Kidney epithelial cell (primary cell): ENCODE measurements around the gene CAPS. TPM values are rescaled to one million over a fixed set of nuclear protein-coding genes. Genes with fewer than 3 reads are reported as not detected.
"Not testable (repeated sequence)": the region's sequence is repeated elsewhere in the genome, so short reads cannot be mapped to it uniquely, and the experiment has no call there.

Experiments
- DNase-seq: peaks from one replicate; pipeline ENCODE4 v3.0.0-alpha.2; 2010; ENCODE audit warnings: low read depth
- H3K27me3 ChIP-seq: 2 replicates; pipeline ENCODE4 v1.6.0; 2011; ENCODE audit warnings: low read length; ENCODE audit not compliant: control insufficient read depth, insufficient read depth
- H3K36me3 ChIP-seq: 2 replicates; pipeline ENCODE4 v1.5.1; 2011; ENCODE audit warnings: low read length; ENCODE audit not compliant: control insufficient read depth, insufficient read depth
- H3K4me3 ChIP-seq: 2 replicates; pipeline ENCODE4 v1.5.1; 2011; ENCODE audit warnings: low read depth, mild to moderate bottlenecking, control low read depth, low read length
- total RNA-seq: library from RNA; depleted of rRNA; stranded (reverse); fragments of >200 nt; gene quantifications from 2 replicates; pipeline ENCODE4 v1.2.3, GENCODE V29; 2015
- TF ChIP-seq, protein P1 (sequence below): IDR thresholded peaks from 2 replicates; pipeline ENCODE4 v1.5.1; 2011; ENCODE audit warnings: mild to moderate bottlenecking, moderate library complexity, low read length, control low read depth, inconsistent platforms; ENCODE audit not compliant: insufficient read depth, poor library complexity, severe bottlenecking

CAPS gene
- total RNA-seq, 1 donor from 2014 or later, result 2.3 TPM

DNA sequence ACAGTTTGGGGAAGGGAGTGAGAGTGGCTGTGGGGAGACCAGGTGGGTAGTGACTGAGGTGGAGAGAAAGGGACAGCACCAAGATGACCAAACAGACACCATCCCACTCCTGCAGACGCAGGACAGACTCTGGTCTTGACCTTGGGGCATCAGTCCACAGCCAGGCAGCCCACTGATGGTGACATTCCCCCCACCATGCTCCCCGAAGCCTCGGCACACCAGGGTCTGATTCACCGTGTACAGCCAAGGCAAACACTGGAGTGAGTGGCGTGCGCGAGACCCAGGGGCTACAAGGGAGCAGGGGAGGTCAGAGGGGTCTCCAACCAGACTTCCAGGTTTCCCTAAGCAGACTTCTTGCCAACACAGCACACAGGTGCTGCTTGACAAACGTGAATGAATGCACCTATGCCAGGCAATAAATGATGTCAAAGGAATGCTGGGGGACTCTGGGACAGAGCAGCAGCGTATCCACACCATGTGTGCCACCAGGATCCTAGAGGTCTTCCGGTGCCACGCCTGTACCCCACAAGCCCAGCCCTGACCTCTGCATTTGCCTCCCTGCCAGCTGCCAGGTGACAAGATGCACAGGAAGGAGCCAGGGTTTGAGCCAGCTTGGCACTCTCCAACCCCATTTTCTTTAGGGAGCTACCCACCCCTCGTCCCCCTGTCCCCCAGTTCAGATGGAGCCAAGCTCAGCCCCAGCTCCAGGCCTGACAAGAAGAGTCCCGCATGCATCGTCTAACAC, 45.4 kb downstream of the CAPS start:
- TF ChIP-seq, protein P1, sequence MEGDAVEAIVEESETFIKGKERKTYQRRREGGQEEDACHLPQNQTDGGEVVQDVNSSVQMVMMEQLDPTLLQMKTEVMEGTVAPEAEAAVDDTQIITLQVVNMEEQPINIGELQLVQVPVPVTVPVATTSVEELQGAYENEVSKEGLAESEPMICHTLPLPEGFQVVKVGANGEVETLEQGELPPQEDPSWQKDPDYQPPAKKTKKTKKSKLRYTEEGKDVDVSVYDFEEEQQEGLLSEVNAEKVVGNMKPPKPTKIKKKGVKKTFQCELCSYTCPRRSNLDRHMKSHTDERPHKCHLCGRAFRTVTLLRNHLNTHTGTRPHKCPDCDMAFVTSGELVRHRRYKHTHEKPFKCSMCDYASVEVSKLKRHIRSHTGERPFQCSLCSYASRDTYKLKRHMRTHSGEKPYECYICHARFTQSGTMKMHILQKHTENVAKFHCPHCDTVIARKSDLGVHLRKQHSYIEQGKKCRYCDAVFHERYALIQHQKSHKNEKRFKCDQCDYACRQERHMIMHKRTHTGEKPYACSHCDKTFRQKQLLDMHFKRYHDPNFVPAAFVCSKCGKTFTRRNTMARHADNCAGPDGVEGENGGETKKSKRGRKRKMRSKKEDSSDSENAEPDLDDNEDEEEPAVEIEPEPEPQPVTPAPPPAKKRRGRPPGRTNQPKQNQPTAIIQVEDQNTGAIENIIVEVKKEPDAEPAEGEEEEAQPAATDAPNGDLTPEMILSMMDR, result no peak

DNA sequence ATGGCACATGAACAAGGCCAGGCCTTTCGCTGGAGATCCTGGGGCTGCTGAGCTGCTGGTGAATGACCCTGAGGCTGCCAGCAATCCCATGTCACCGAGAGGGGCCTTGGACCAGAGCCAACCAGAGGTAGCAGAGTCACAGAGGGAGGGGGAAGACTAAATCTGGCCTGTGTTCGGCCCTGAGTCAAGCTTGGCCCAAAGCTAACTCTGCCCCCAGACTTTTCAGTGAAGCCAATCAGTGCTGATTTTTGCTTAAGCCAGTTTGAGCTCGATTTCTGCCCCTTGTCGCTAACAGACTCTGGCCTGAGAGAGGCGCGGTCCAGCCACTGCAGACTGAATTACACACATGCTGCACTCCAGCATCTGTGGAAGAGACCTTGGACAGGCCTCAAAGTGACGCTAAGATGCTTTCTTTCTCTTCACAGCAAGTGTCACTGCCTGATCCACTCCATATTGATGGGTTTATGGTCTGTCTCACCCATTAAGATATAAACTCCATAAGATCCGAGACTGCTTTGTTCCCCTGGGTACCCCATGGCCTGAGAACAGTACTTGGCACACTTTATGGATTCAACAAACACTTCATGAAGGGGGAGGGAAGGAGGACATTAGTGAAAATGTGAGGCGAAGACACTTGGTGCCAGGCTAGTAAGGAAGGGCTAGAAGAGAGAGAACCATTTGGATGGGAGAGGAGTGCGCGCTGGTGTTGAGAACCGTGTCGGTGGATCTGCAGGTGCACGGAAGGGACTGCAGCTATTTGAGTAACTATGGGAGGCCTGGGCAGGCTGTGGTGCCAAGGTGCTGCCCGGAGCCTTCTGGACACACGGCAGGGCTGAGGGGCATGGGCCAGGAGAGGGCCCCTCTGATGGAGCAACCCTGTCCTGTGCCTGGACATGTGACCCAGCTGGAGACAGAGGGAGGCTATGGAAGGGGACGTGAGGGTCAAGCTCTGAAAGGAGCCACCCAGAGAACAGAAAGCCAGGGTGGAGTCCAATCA, 46.2 kb downstream of the CAPS start:
- H3K27me3 ChIP-seq, result no peaks in the 10 kb centered on the region
- TF ChIP-seq, protein P1, result no peak
- no peak overlapping the region for H3K4me3 ChIP-seq
- no peaks in the 10 kb centered on the region for H3K36me3 ChIP-seq
- no peak for DNase-seq

More for the DNA sequence above, 45.4 kb downstream of the CAPS start:
- H3K27me3 ChIP-seq, result no peaks in the 10 kb centered on the region
- H3K36me3 ChIP-seq, result no peaks in the 10 kb centered on the region
- DNase-seq, result no peak
- H3K4me3 ChIP-seq, result no peak overlapping the region

DNA sequence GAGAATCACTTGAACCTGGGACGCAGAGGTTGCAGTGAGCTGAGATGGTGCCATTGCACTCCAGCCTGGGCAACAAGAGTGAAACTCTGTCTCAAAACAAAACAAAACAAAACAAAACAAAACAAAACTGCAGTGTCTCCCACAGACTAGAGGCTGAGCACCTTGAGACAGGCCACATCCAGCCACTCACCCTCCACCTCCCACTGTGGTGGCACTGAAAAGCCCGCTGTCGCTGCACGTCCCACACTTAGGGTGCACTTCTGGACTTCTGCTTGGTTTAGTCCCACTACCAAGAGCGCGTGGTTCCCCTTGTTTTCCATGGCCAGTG, 47.6 kb downstream of the CAPS start:
- H3K27me3 ChIP-seq, H3K36me3 ChIP-seq, DNase-seq, H3K4me3 ChIP-seq: not testable (repeated sequence)

DNA sequence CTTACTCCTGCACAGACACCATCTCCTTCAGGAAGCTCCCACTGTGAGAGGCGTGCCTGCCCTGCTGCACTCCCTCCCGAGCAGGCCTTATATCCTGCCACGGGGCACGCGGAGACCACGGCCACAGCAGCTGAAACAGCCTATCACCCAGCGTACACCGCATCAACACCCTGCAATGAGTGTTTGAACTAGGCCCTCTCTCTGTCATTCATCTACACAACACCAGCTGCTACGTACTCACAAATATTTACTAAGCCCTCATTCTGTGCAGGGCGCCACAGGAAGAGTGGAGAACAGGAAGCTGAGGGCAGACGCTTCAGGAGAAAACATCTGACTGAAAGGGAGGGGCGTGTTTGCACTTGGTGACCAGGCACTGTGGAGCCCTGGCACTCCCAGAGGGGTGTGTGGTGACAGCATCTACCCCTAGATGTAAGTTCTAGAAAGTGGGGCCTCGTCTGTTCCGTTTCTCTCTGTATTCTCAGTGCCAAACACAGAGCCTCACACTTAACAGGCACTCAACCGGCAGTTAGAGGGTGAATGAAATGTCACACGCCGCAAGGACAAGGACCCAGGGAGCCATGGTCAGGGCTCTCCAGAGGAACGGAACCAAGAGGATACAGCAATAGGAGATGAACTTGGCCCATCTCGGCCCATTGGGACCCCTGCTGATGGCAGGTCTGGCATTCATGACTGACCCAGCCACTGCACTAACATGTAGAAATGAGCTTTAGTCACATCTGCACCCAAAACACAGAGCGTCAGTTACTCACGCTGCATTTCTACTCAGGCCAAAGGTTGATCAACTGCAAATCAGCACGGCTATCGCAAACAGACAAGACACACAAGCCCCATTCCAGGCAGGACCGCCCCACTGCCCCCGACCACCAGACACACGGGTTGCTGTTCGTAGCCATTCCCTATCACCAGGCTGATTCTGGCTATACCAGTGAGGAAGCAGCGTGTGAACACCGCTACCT, 48.2 kb downstream of the CAPS start:
- Histone ChIP-seq H3K36me3 (no peaks in the 10 kb centered on the region), H3K27me3 (no peaks in the 10 kb centered on the region), H3K4me3 (no peak overlapping the region)
- DNase-seq, result no peak
- TF ChIP-seq, protein P1, result no peak

DNA sequence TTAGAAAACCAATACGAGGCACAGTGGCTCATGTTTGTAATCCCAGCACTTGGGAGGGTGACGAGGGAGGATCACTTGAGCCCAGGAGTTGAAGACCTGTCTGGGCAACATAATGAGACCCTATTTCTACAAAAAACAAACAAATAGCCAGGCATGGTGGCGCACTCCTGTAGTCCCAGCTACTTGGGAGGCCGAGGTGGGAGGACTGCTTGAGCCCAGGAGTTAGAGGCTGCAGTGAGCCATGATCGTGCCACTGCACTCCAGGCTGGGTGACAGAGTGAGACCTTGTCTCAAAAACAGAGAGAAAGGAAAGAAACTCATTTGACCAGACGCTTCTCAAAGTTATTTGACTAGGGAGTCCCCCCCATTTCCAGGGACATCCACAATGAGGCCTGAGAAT, 49.2 kb downstream of the CAPS start:
- not testable (repeated sequence) for DNase-seq, H3K27me3 ChIP-seq, H3K4me3 ChIP-seq, H3K36me3 ChIP-seq

- H3K36me3 ChIP-seq, result no peaks in the 10 kb centered on the region
- no peak overlapping the region for H3K4me3 ChIP-seq
- H3K27me3 ChIP-seq, result no peaks in the 10 kb centered on the region
- DNase-seq, result no peak
- TF ChIP-seq, protein P1, result no peak
Observed at GRCh38 chr19:5963855-5964254, 49.8 kb downstream of the CAPS start.
